Kidney (tissue), 14 donors: ENCODE results near the gene FETUB. TPM values are rescaled to one million over a fixed set of nuclear protein-coding genes. Genes with fewer than 3 reads are reported as not detected.
A peak's percentile ranks its signal among the peaks of the same experiment; 100 is the strongest.

Experiments
- DNase-seq, 5 donors: peaks; one replicate each; pipeline ENCODE4 v3.0.0-alpha.2; 2013 to 2020
- FAIRE-seq: peaks from 2 replicates; lab custom pipeline; 2012; peaks lifted over from hg19 to GRCh38; lab: Jason Lieb, UNC
- H3K27ac ChIP-seq, 2 donors: one replicate each; pipeline ENCODE4 v1.7.0; 2013; ENCODE audit warnings: low read depth in 2 of 2, low read length in 2 of 2, inconsistent platforms in 1 of 2
- H3K27me3 ChIP-seq: one replicate; pipeline ENCODE4 v1.7.1; 2013; ENCODE audit warnings: low read length, inconsistent platforms; ENCODE audit not compliant: control insufficient read depth, insufficient read depth
- H3K36me3 ChIP-seq, 3 donors: one replicate each; pipeline versions ENCODE4 v1.7.0 to v1.7.1; 2013; ENCODE audit warnings: low read length in 3 of 3, control low read depth in 1 of 3, inconsistent platforms in 1 of 3; ENCODE audit not compliant: insufficient read depth in 3 of 3, control insufficient read depth in 2 of 3
- H3K4me1 ChIP-seq, 3 donors: one replicate each; pipeline versions ENCODE4 v1.7.0 to v1.7.1; 2013; ENCODE audit warnings: low read length in 3 of 3, inconsistent platforms in 1 of 3, low read depth in 1 of 3; ENCODE audit not compliant: control insufficient read depth in 2 of 3, insufficient read depth in 2 of 3
- H3K4me3 ChIP-seq, 3 donors: one replicate each; pipeline versions ENCODE4 v1.7.0 to v1.8.1; 2013; ENCODE audit warnings: low read length in 3 of 3, control low read depth in 1 of 3, inconsistent platforms in 1 of 3
- H3K9ac ChIP-seq, 3 donors: one replicate each; pipeline versions ENCODE4 v1.7.0 to v1.7.1; 2013; ENCODE audit warnings: low read length in 3 of 3, control low read depth in 1 of 3, inconsistent platforms in 1 of 3
- H3K9me3 ChIP-seq, 3 donors: one replicate each; pipeline versions ENCODE4 v1.7.0 to v1.7.1; 2013; ENCODE audit warnings: low read length in 3 of 3, control low read depth in 1 of 3, inconsistent platforms in 1 of 3; ENCODE audit not compliant: control insufficient read depth in 2 of 3, insufficient read depth in 1 of 3
- CTCF ChIP-seq: IDR thresholded peaks from 3 replicates; pipeline ENCODE4 v1.5.1; 2012; ENCODE audit warnings: mild to moderate bottlenecking, moderate library complexity, borderline replicate concordance; ENCODE audit not compliant: insufficient read depth; ENCODE audit errors: extremely low read depth
- intact Hi-C: fragments of 100-400 bp; cut with DNase I; formaldehyde crosslinking; loops from one replicate; pipeline ENCODE4 v1.11.1; 2022
- polyA plus RNA-seq: library from polyadenylated mRNA; stranded (reverse); fragments of 350-450 nt; fragmentation: Illumina TruSeq; extraction: RNeasy Lipid Tissue Mini Kit (QIAGEN cat#74804); gene quantifications from one replicate; pipeline ENCODE4 v1.2.3, GENCODE V29; 2014; ENCODE audit warnings: low read depth, low replicate concordance; ENCODE audit not compliant: insufficient read depth
- total RNA-seq: library from RNA; stranded (reverse); fragmentation: NEBNext Ultra II Directional; extraction: Animal tissue kit (Norgen Biotek cat#: 25700); gene quantifications from one replicate; pipeline ENCODE4 v1.2.1, GENCODE V29; 2021
- donor health status: control.
- donor health status: control.
- donor health status: control.
- donor health status: control.
- donor health status: control.
- donor health status: DM: yes; HTN: yes; CAD: no.
- donor health status: Normal renal cell carcinoma (clear cell type).

FETUB gene
- total and polyA plus RNA-seq, 2 donors from 2014 or later: not detected

GRCh38 chr3:186665625-186666188, 25.5 kb downstream of the FETUB start, which contains the start of gene HRG:
Gene HRG, plus strand, starts transcription at chr3:186666014. Its CDS starts 18 bp downstream, at chr3:186666032.
- peak within 1 kb of the TSS in 1 of 3 donors; percentile 38 for H3K4me3 ChIP-seq
- H3K9ac ChIP-seq: peak within 1 kb of the TSS in 1 of 3 donors; percentile 63
- no peaks in the 10 kb centered on the region for H3K36me3 ChIP-seq
- no peaks in the 10 kb centered on the region for H3K9me3 ChIP-seq
- no peaks in the 10 kb centered on the region for H3K27me3 ChIP-seq
- H3K27ac ChIP-seq: peak within 1 kb of the TSS; percentile 80
- intact Hi-C loops: no loop called here
- no peak for TF ChIP-seq CTCF
- H3K4me1 ChIP-seq: peaks cover 0 to 7% (median 6%) of the 10 kb centered on the region in 3 donors
- DNase-seq (peak in 4 of 5 donors; percentile 41 to 47 (median 46)), FAIRE-seq (no peak)

- DNase-seq (no peak), FAIRE-seq (no peak)
- TF ChIP-seq CTCF: no peak
- peaks cover 0 to 7% (median 6%) of the 10 kb centered on the region in 3 donors for H3K4me1 ChIP-seq
- H3K27me3 ChIP-seq: no peaks in the 10 kb centered on the region
- no peak overlapping the region for H3K4me3 ChIP-seq
- H3K36me3 ChIP-seq: no peaks in the 10 kb centered on the region
- no peak overlapping the region for H3K27ac ChIP-seq
- H3K9ac ChIP-seq: no peak overlapping the region
- no peaks in the 10 kb centered on the region for H3K9me3 ChIP-seq
- intact Hi-C loops: no loop called here
These were observed 28.2 kb downstream of the FETUB start for GRCh38 chr3:186668426-186668825.

- intact Hi-C loops: no loop called here
- DNase-seq: no peak
- no peak for TF ChIP-seq CTCF
- Histone ChIP-seq H3K4me1 (no peaks in the 10 kb centered on the region), H3K27me3 (no peaks in the 10 kb centered on the region), H3K27ac (no peak overlapping the region), H3K9ac (no peak overlapping the region), H3K4me3 (no peak overlapping the region), H3K9me3 (no peaks in the 10 kb centered on the region), H3K36me3 (no peaks in the 10 kb centered on the region)
- no peak for FAIRE-seq
These were observed 29.3 kb downstream of the FETUB start for GRCh38 chr3:186669378-186670084.
